K562 (cell line): ENCODE data around the gene CTNNBL1. TPM values are rescaled to one million over a fixed set of nuclear protein-coding genes. Genes with fewer than 3 reads are reported as not detected.

Source experiments
- ATAC-seq: fragments of 200-7000 bp; cut with Tn5 transposase; 3 replicates; pipeline ENCODE4 v1.9.1; 2020; ENCODE audit warnings: moderate library complexity
- BruUV-seq: library from RNA; stranded (reverse); fragments of 400-500 nt; replicated peaks from 2 replicates; lab custom pipeline; 2021; lab: Mats Ljungman, UMichigan
- CTCF ChIA-PET: fragments of 300-600 bp; formaldehyde crosslinking; extraction: SDS; loops from one replicate; lab custom pipeline; 2021; ENCODE audit warnings: low intra/inter-chr PET ratio; lab: Yijun Ruan, JAX
- POLR2A ChIA-PET: fragments of 300-600, 350-650 bp; sonication (Branson Sonifier 250); formaldehyde crosslinking; extraction: SDS; loops from one replicate; lab custom pipeline; 2021; ENCODE audit warnings: antibody characterized with exemption, inconsistent platforms; lab: Yijun Ruan, JAX
- DNase-seq, 4 experiments: peaks; one replicate each; pipeline versions ENCODE4 v3.0.0 to v3.0.0-alpha.2; 2011 to 2018; ENCODE audit warnings: low spot score in 3 of 4, mixed read lengths in 3 of 4; ENCODE audit errors: extremely low read depth in 1 of 4
- FAIRE-seq: peaks from 2 replicates; lab custom pipeline; 2011; peaks lifted over from hg19 to GRCh38; lab: Jason Lieb, UNC
- H2AFZ ChIP-seq: 2 replicates; pipeline ENCODE4 v1.6.0; 2011; ENCODE audit warnings: low read depth, low read length, control low read depth, inconsistent platforms
- H3K27ac ChIP-seq: fragments of 200-600 bp; 3 replicates; pipeline ENCODE4 v1.8.0; 2011; ENCODE audit warnings: low read depth, mild to moderate bottlenecking, control low read depth, inconsistent platforms, low read length, moderate library complexity, mixed read lengths; ENCODE audit errors: extremely low read depth
- H3K27me3 ChIP-seq, 2 experiments: fragments of 300-600 bp in 1 of 2; 2 replicates in 1 of 2; 3 replicates in 1 of 2; pipeline versions ENCODE4 v1.6.0 to v1.8.0; 2011; ENCODE audit warnings: inconsistent platforms in 2 of 2, low read length in 2 of 2, mild to moderate bottlenecking in 1 of 2, mixed read lengths in 1 of 2, moderate library complexity in 1 of 2; ENCODE audit not compliant: control insufficient read depth in 2 of 2, insufficient read depth in 2 of 2
- H3K36me3 ChIP-seq: fragments of 300-600 bp; 3 replicates; pipeline ENCODE4 v1.8.0; 2011; ENCODE audit warnings: mild to moderate bottlenecking, low read length, inconsistent platforms; ENCODE audit not compliant: control insufficient read depth, insufficient read depth
- H3K4me1 ChIP-seq, 2 experiments: fragments of 200-600 bp in 1 of 2; replicated peaks in 1 of 2; 2 replicates in 1 of 2; 3 replicates in 1 of 2; pipeline versions ENCODE4 v1.5.1 to v1.8.0; 2011; ENCODE audit warnings: inconsistent platforms in 2 of 2, low read length in 2 of 2, mild to moderate bottlenecking in 1 of 2, mixed read lengths in 1 of 2, moderate library complexity in 1 of 2; ENCODE audit not compliant: control insufficient read depth in 2 of 2, insufficient read depth in 2 of 2
- H3K4me2 ChIP-seq: 2 replicates; pipeline ENCODE4 v1.6.1; 2011; ENCODE audit warnings: low read length, control low read depth, inconsistent platforms, mixed read lengths; ENCODE audit not compliant: insufficient read depth
- H3K4me3 ChIP-seq: fragments of 200-600 bp; sonication (generic), shearing (Covaris generic); 2 replicates; pipeline ENCODE4 v1.5.1; 2016; ENCODE audit warnings: control low read depth, inconsistent platforms
- H3K79me2 ChIP-seq: fragments of 200-600 bp; 3 replicates; pipeline ENCODE4 v1.8.0; 2011; ENCODE audit warnings: low read length, inconsistent platforms; ENCODE audit not compliant: control insufficient read depth, insufficient read depth
- H3K9ac ChIP-seq, 2 experiments: 2 replicates each; pipeline versions ENCODE4 v1.6.0 to v1.6.1; 2011; ENCODE audit warnings: low read depth in 2 of 2, low read length in 2 of 2, control low read depth in 1 of 2, inconsistent platforms in 1 of 2, mild to moderate bottlenecking in 1 of 2, mixed read lengths in 1 of 2; ENCODE audit not compliant: insufficient read depth in 1 of 2
- H3K9me1 ChIP-seq: one replicate; pipeline ENCODE4 v1.6.0; 2011; ENCODE audit warnings: inconsistent platforms, mild to moderate bottlenecking, low read length, moderate library complexity; ENCODE audit not compliant: control insufficient read depth, insufficient read depth
- H3K9me3 ChIP-seq: replicated peaks from 2 replicates; pipeline ENCODE4 v1.5.1; 2011; ENCODE audit warnings: low read depth, low read length, inconsistent platforms; ENCODE audit not compliant: control insufficient read depth, insufficient read depth
- H4K20me1 ChIP-seq: replicated peaks from 2 replicates; pipeline ENCODE4 v1.6.1; 2011; ENCODE audit warnings: low read length, inconsistent platforms, mixed read lengths; ENCODE audit not compliant: control insufficient read depth, insufficient read depth
- HMGXB4 ChIP-seq: sonication (generic); formaldehyde crosslinking; IDR thresholded peaks from 2 replicates; pipeline ENCODE4 v1.8.1; 2023; ENCODE audit warnings: mild to moderate bottlenecking, missing genetic modification reagents
- POLR3A ChIP-seq: IDR thresholded peaks from 2 replicates; pipeline ENCODE4 v1.6.1; 2011; ENCODE audit warnings: borderline replicate concordance, mild to moderate bottlenecking, moderate library complexity; ENCODE audit not compliant: insufficient read length, insufficient read depth; ENCODE audit errors: extremely low read depth
- ZNF12 ChIP-seq: sonication (generic); formaldehyde crosslinking; IDR thresholded peaks from 2 replicates; pipeline ENCODE4 v1.4.0; 2020; ENCODE audit warnings: mild to moderate bottlenecking, missing genetic modification reagents
- ZNF507 ChIP-seq: conservative IDR thresholded peaks from 2 replicates; pipeline ENCODE4 v1.6.1; 2017; ENCODE audit warnings: missing genetic modification characterization, missing compliant biosample characterization
- WGBS: fragments of 100-300 bp; shearing (Covaris generic); methylation state at CpG from one replicate; pipeline ENCODE4 v1.1.6; 2016; ENCODE audit warnings: low coverage, mixed read lengths; ENCODE audit not compliant: insufficient coverage; ENCODE audit errors: missing lambda C conversion rate; 5-methylcytosine and 5-hydroxymethylcytosine counted together
- in situ Hi-C: fragments of 300-500 bp; cut with MboI; formaldehyde crosslinking; loops from 4 replicates; pipeline ENCODE4 v1.15.0; 2018; ENCODE audit warnings: inconsistent platforms, mixed read lengths
- intact Hi-C: fragments of 100-400 bp; cut with micrococcal nuclease; formaldehyde crosslinking; loops from 2 replicates; pipeline ENCODE4 v1.14.2; 2022
- polyA plus RNA-seq, 8 experiments: library from polyadenylated mRNA; depleted of rRNA in 4 of 8; stranded (reverse) in 5 of 8; unstranded in 3 of 8; fragments of >200 nt; fragmentation: Nextera tagmentation in 2 of 8; fragmentation: Illumina TruSeq in 1 of 8; extraction: Ambion mirVana in 2 of 8; extraction: Trizol in 1 of 8; gene quantifications; 2 replicates each; pipeline versions ENCODE4 v1.2.1 to v1.2.3, GENCODE V29; 2011 to 2014; ENCODE audit warnings: inconsistent platforms in 1 of 8, missing spikeins in 1 of 8
- total RNA-seq, 7 experiments: library from RNA; depleted of rRNA in 6 of 7; stranded (reverse); fragments of >200 nt in 6 of 7; fragmentation: Illumina TruSeq in 2 of 7; extraction: Trizol in 2 of 7; gene quantifications; 2 replicates each; pipeline versions ENCODE4 v1.2.1 to v1.2.3, GENCODE V29; 2011 to 2021; ENCODE audit warnings: low replicate concordance in 1 of 7

The CTNNBL1 gene
- total and polyA plus RNA-seq, 9 of the 15 experiments (the other 6 are each of a cell fraction or from before 2014, with no cell fraction given) = 32.4 to 85.6 (median 43.6) TPM

GRCh38 chr20:37885593-37886503 is 192.0 kb downstream of the CTNNBL1 start:
- FAIRE-seq (no peak), ATAC-seq (no peak), DNase-seq (no peak)
- Histone ChIP-seq H2AFZ (no peak overlapping the region), H4K20me1 (peaks cover 7% of the 10 kb centered on the region; the same call in 1 of the 2 replicates), H3K9ac (0 out of 4 replicates have a peak overlapping the region, but pooled peaks of 1 of the 2 experiments have one; percentile 20), H3K36me3 (no peaks in the 10 kb centered on the region), H3K4me1 (peaks cover 7 to 15% of the 10 kb centered on the region in 2 experiments; a peak in 4 of 5 replicates), H3K4me3 (no peak overlapping the region), H3K27me3 (peaks cover 39 to 87% of the 10 kb centered on the region in 2 experiments), H3K27ac (no peak overlapping the region), H3K9me1 (no peaks in the 10 kb centered on the region), H3K79me2 (no peaks in the 10 kb centered on the region), H3K4me2 (no peak overlapping the region), H3K9me3 (no peaks in the 10 kb centered on the region)
- TF ChIP-seq POLR3A (no peak), ZNF12 (no peak), HMGXB4 (CRISPR knock-in tag) (no peak), ZNF507 (tag) (no peak)
- POLR2A ChIA-PET = no interaction called here
- intact Hi-C loops = no loop called here
- WGBS = 13% methylated on average over 23 of the region's 32 CpGs
- BruUV-seq = no TSS peak
- in situ Hi-C loops = no loop called here
- CTCF ChIA-PET = no interaction called here
